H7 (cell line): ENCODE data around the gene UBXN1. TPM values are rescaled to one million over a fixed set of nuclear protein-coding genes. Genes with fewer than 3 reads are reported as not detected.
A peak's percentile ranks its signal among the peaks of the same experiment; 100 is the strongest.
"Not testable (repeated sequence)": the region's sequence is repeated elsewhere in the genome, so short reads cannot be mapped to it uniquely, and the experiment has no call there.

Experiments used
- DNase-seq: peaks from one replicate; pipeline ENCODE4 v3.0.0; 2012
- H3K27me3 ChIP-seq: 2 replicates; pipeline ENCODE4 v1.6.0; 2011; ENCODE audit warnings: mild to moderate bottlenecking, low read length; ENCODE audit not compliant: control insufficient read depth, insufficient read depth
- H3K36me3 ChIP-seq: replicated peaks from 2 replicates; pipeline ENCODE4 v1.5.1; 2011; ENCODE audit warnings: low read length; ENCODE audit not compliant: control insufficient read depth, insufficient read depth
- H3K4me3 ChIP-seq: 2 replicates; pipeline ENCODE4 v1.5.1; 2011; ENCODE audit warnings: low read depth, mild to moderate bottlenecking, control low read depth, low read length, moderate library complexity; ENCODE audit not compliant: insufficient read depth
- total RNA-seq: library from RNA; depleted of rRNA; stranded (reverse); fragments of >200 nt; shearing (Covaris generic); gene quantifications from 2 replicates; pipeline ENCODE4 v1.2.3, GENCODE V29; 2014

UBXN1 gene
- total RNA-seq, 1 experiment from 2014 or later: 79.2 TPM

GRCh38 chr11:62715150-62716130 is 36.6 kb upstream of the UBXN1 start:
- Histone ChIP-seq H3K36me3 (peaks cover 60% of the 10 kb centered on the region), H3K27me3 (no peaks in the 10 kb centered on the region), H3K4me3 (no peak overlapping the region)
- peak; percentile 70 for DNase-seq

GRCh38 chr11:62713343-62713742 is 34.5 kb upstream of the UBXN1 start:
- Histone ChIP-seq H3K36me3 (peaks cover 44% of the 10 kb centered on the region), H3K4me3 (no peak overlapping the region), H3K27me3 (no peaks in the 10 kb centered on the region)
- peak; percentile 26 for DNase-seq

GRCh38 chr11:62712861-62713260 is 34.0 kb upstream of the UBXN1 start:
- peaks cover 43% of the 10 kb centered on the region for H3K36me3 ChIP-seq
- DNase-seq: no peak
- H3K4me3 ChIP-seq: no peak overlapping the region
- H3K27me3 ChIP-seq: no peaks in the 10 kb centered on the region

- Histone ChIP-seq H3K36me3 (peaks cover 39% of the 10 kb centered on the region), H3K27me3 (no peaks in the 10 kb centered on the region), H3K4me3 (no peak overlapping the region)
- no peak for DNase-seq
These were observed 33.5 kb upstream of the UBXN1 start for GRCh38 chr11:62712276-62712812.

- no peak for DNase-seq
- H3K4me3 ChIP-seq: peak overlapping the region; percentile 65
These were observed 31.1 kb upstream of the UBXN1 start for GRCh38 chr11:62710001-62710345.

GRCh38 chr11:62709247-62710000 is 30.6 kb upstream of the UBXN1 start:
- DNase-seq: peak; percentile 92
- Histone ChIP-seq H3K36me3 (peaks cover 16% of the 10 kb centered on the region), H3K4me3 (peak overlapping the region; percentile 65), H3K27me3 (no peaks in the 10 kb centered on the region)

More at GRCh38 chr11:62710001-62710345, 31.1 kb upstream of the UBXN1 start:
- Histone ChIP-seq H3K27me3 (no peaks in the 10 kb centered on the region), H3K36me3 (peaks cover 20% of the 10 kb centered on the region)

GRCh38 chr11:62708793-62709192 is 29.9 kb upstream of the UBXN1 start:
- peak overlapping the region; percentile 65 for H3K4me3 ChIP-seq
- DNase-seq: peak; percentile 36
- H3K36me3 ChIP-seq: peaks cover 12% of the 10 kb centered on the region
- H3K27me3 ChIP-seq: no peaks in the 10 kb centered on the region

- DNase-seq: peak; percentile 16
- peaks cover 8% of the 10 kb centered on the region for H3K36me3 ChIP-seq
These were observed 29.5 kb upstream of the UBXN1 start for GRCh38 chr11:62708392-62708791.

GRCh38 chr11:62707277-62707861 is 28.5 kb upstream of the UBXN1 start, which contains the start of the genes BSCL2 and GNG3:
TSS of gene BSCL2 (minus strand) at chr11:62707424. CDS start at chr11:62707195, 229 bp downstream.
TSS of gene GNG3 (plus strand) at chr11:62707676. CDS start at chr11:62708296, 620 bp downstream.
- no peaks in the 10 kb centered on the region for H3K27me3 ChIP-seq
- H3K36me3 ChIP-seq: peaks cover 4% of the 10 kb centered on the region
- H3K4me3 ChIP-seq: peak within 1 kb of the TSS; percentile 65
- peak; percentile 92 for DNase-seq

More at GRCh38 chr11:62708392-62708791, 29.5 kb upstream of the UBXN1 start:
- Histone ChIP-seq H3K27me3 (no peaks in the 10 kb centered on the region), H3K4me3 (peak overlapping the region; percentile 65)

- Histone ChIP-seq H3K4me3 (peak overlapping the region; percentile 62), H3K27me3 (no peaks in the 10 kb centered on the region), H3K36me3 (peaks cover 1% of the 10 kb centered on the region; the same call in 1 of the 2 replicates)
- DNase-seq: no peak
These were observed 28.0 kb upstream of the UBXN1 start for GRCh38 chr11:62706850-62707247.

GRCh38 chr11:62705880-62706849 is 27.3 kb upstream of the UBXN1 start:
- no peaks in the 10 kb centered on the region; the same call in 1 of the 2 replicates for H3K36me3 ChIP-seq
- H3K4me3 ChIP-seq: peak overlapping the region; percentile 62
- DNase-seq: peak; percentile 99
- no peaks in the 10 kb centered on the region for H3K27me3 ChIP-seq

GRCh38 chr11:62705413-62705812 is 26.5 kb upstream of the UBXN1 start:
- peak; percentile 70 for DNase-seq
- no peaks in the 10 kb centered on the region for H3K27me3 ChIP-seq
- peak overlapping the region; percentile 61 for H3K4me3 ChIP-seq
- H3K36me3 ChIP-seq: no peaks in the 10 kb centered on the region; the same call in 1 of the 2 replicates

- not testable (repeated sequence) for H3K36me3 ChIP-seq, DNase-seq, H3K4me3 ChIP-seq, H3K27me3 ChIP-seq
These were observed 25.0 kb upstream of the UBXN1 start for GRCh38 chr11:62703921-62704320.
